HepG2 (cell line): Measurements from ENCODE around the gene SEC61A2. TPM values are rescaled to one million over a fixed set of nuclear protein-coding genes. Genes with fewer than 3 reads are reported as not detected.

Experiments
- AHDC1 ChIP-seq: sonication (generic); formaldehyde crosslinking; IDR thresholded peaks from 2 replicates; pipeline ENCODE4 v1.5.1; 2020; ENCODE audit warnings: mild to moderate bottlenecking, missing genetic modification reagents, borderline replicate concordance
- EHMT2 ChIP-seq: fragments of 200-600 bp; sonication (generic); IDR thresholded peaks from 2 replicates; pipeline ENCODE4 v1.7.0; 2017; ENCODE audit warnings: antibody characterized with exemption, low read depth, low read length, borderline replicate concordance
- HES4 ChIP-seq: sonication (generic); formaldehyde crosslinking; IDR thresholded peaks from 2 replicates; pipeline ENCODE4 v1.9.0; 2021; ENCODE audit warnings: mild to moderate bottlenecking, missing genetic modification reagents, borderline replicate concordance
- HIC2 ChIP-seq: sonication (generic); formaldehyde crosslinking; IDR thresholded peaks from 2 replicates; pipeline ENCODE4 v1.9.0; 2022; ENCODE audit warnings: low read depth, missing genetic modification reagents
- MBD4 ChIP-seq: IDR thresholded peaks from 2 replicates; pipeline ENCODE4 v1.6.1; 2012; ENCODE audit warnings: low read length, inconsistent platforms, borderline replicate concordance
- SALL1 ChIP-seq: sonication (generic); formaldehyde crosslinking; IDR thresholded peaks from 2 replicates; pipeline ENCODE4 v1.8.0; 2022; ENCODE audit warnings: mild to moderate bottlenecking, missing genetic modification reagents
- SMYD3 ChIP-seq: sonication (generic); formaldehyde crosslinking; IDR thresholded peaks from 2 replicates; pipeline ENCODE4 v1.8.1; 2023; ENCODE audit warnings: mild to moderate bottlenecking, missing genetic modification reagents
- SPEN ChIP-seq: sonication (generic); formaldehyde crosslinking; IDR thresholded peaks from 2 replicates; pipeline ENCODE4 v1.5.1; 2020; ENCODE audit warnings: low read depth, mild to moderate bottlenecking, missing genetic modification reagents
- SYNCRIP ChIP-seq: fragments of 200-400 bp; formaldehyde crosslinking; IDR thresholded peaks from 2 replicates; pipeline ENCODE4 v1.6.1; 2018; ENCODE audit warnings: mild to moderate bottlenecking, low read depth, low read length; ENCODE audit not compliant: insufficient read depth
- ZFX ChIP-seq: sonication (generic); formaldehyde crosslinking; IDR thresholded peaks from 2 replicates; pipeline ENCODE4 v1.4.0; 2020; ENCODE audit warnings: mild to moderate bottlenecking, low read depth, missing genetic modification reagents, moderate library complexity
- ZNF224 ChIP-seq: sonication (generic); formaldehyde crosslinking; IDR thresholded peaks from 2 replicates; pipeline ENCODE4 v1.5.0; 2020; ENCODE audit warnings: mild to moderate bottlenecking, missing genetic modification reagents
- ZNF230 ChIP-seq: sonication (generic); formaldehyde crosslinking; IDR thresholded peaks from 2 replicates; pipeline ENCODE4 v1.4.0; 2020; ENCODE audit warnings: mild to moderate bottlenecking, missing genetic modification reagents
- ZNF326 ChIP-seq: sonication (generic); formaldehyde crosslinking; IDR thresholded peaks from 2 replicates; pipeline ENCODE4 v1.4.0; 2020; ENCODE audit warnings: missing genetic modification reagents, borderline replicate concordance
- ZNF362 ChIP-seq: sonication (generic); formaldehyde crosslinking; IDR thresholded peaks from 2 replicates; pipeline ENCODE4 v1.4.0; 2020; ENCODE audit warnings: missing genetic modification reagents, mild to moderate bottlenecking, borderline replicate concordance
- ZNF678 ChIP-seq: sonication (generic); formaldehyde crosslinking; IDR thresholded peaks from 2 replicates; pipeline ENCODE4 v1.4.0; 2020; ENCODE audit warnings: mild to moderate bottlenecking, missing genetic modification reagents
- ZNF790 ChIP-seq: sonication (generic); formaldehyde crosslinking; IDR thresholded peaks from 2 replicates; pipeline ENCODE4 v1.8.0; 2022; ENCODE audit warnings: missing genetic modification reagents, mild to moderate bottlenecking, borderline replicate concordance
- polyA plus RNA-seq, 8 experiments: library from polyadenylated mRNA; depleted of rRNA in 3 of 8; stranded (reverse) in 7 of 8; unstranded in 1 of 8; fragments of >200 nt; fragmentation: Illumina TruSeq in 4 of 8; extraction: Trizol in 4 of 8; gene quantifications; 2 replicates each; pipeline versions ENCODE4 v1.2.1 to v1.2.3, GENCODE V29; 2011 to 2016; ENCODE audit warnings: low read depth in 4 of 8, missing spikeins in 1 of 8, mixed read lengths in 1 of 8; ENCODE audit not compliant: insufficient read depth in 1 of 8
- total RNA-seq, 5 experiments: library from RNA; depleted of rRNA; stranded (reverse); fragments of >200 nt; fragmentation: Illumina TruSeq; extraction: Trizol; gene quantifications; 2 replicates each; pipeline ENCODE4 v1.2.3, GENCODE V29; 2016; ENCODE audit warnings: low read depth in 1 of 5
- TF ChIP-seq, protein P1 (sequence below): sonication (generic); formaldehyde crosslinking; IDR thresholded peaks from 2 replicates; pipeline ENCODE4 v1.5.1; 2020; ENCODE audit warnings: missing genetic modification reagents, mild to moderate bottlenecking, borderline replicate concordance
- TF ChIP-seq, protein P2 (sequence below): fragments of 450-650 bp; IDR thresholded peaks from 2 replicates; pipeline ENCODE4 v1.6.1; 2016

SEC61A2 gene
- total and polyA plus RNA-seq, 2 of the 13 experiments (the other 11 are each of a cell fraction or from before 2014, with no cell fraction given), result 5.5 to 7.4 TPM

DNA sequence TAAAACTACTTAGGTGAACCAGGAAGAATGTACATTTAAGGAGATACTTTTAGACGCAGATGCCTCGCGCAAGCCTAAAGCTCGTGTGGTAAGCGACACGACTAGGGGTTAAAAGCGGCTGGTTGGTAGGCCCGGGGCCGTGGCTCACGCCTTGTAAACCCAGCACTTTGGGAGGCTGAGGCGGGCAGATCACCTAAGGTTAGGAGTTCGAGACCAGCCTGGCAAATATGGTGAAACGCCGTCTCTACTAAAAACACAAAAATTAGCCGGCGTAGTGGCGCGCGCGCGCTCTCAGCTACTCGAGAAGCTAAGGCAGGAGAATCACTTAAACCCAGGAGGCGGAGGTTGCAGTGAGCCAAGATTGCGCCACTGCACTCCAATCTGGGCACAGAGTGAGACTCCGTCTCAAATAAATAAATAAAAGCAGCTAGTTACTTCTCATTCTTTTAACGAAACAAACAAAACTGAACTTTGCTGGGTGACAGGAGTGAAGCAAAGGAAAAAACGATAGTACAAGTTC is 65.3 kb downstream of the SEC61A2 start (continued):
- TF ChIP-seq ZNF224 (CRISPR knock-in tag) (no peak), HIC2 (CRISPR knock-in tag) (no peak), ZNF362 (CRISPR knock-in tag) (no peak), ZNF230 (CRISPR knock-in tag) (no peak), HES4 (CRISPR knock-in tag) (no peak), EHMT2 (no peak), SPEN (CRISPR knock-in tag) (no peak), SYNCRIP (no peak), ZFX (CRISPR knock-in tag) (peak; percentile 39), MBD4 (no peak), ZNF790 (CRISPR knock-in tag) (no peak), AHDC1 (CRISPR knock-in tag) (no peak), ZNF326 (no peak), SMYD3 (CRISPR knock-in tag) (0 out of 2 replicates have a peak, but pooled peaks have one; percentile 2), SALL1 (CRISPR knock-in tag) (peak; percentile 25; the same call in 1 of the 2 replicates), ZNF678 (CRISPR knock-in tag) (no peak)
- TF ChIP-seq, protein P1, sequence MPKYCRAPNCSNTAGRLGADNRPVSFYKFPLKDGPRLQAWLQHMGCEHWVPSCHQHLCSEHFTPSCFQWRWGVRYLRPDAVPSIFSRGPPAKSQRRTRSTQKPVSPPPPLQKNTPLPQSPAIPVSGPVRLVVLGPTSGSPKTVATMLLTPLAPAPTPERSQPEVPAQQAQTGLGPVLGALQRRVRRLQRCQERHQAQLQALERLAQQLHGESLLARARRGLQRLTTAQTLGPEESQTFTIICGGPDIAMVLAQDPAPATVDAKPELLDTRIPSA, result no peak
- TF ChIP-seq, protein P2, sequence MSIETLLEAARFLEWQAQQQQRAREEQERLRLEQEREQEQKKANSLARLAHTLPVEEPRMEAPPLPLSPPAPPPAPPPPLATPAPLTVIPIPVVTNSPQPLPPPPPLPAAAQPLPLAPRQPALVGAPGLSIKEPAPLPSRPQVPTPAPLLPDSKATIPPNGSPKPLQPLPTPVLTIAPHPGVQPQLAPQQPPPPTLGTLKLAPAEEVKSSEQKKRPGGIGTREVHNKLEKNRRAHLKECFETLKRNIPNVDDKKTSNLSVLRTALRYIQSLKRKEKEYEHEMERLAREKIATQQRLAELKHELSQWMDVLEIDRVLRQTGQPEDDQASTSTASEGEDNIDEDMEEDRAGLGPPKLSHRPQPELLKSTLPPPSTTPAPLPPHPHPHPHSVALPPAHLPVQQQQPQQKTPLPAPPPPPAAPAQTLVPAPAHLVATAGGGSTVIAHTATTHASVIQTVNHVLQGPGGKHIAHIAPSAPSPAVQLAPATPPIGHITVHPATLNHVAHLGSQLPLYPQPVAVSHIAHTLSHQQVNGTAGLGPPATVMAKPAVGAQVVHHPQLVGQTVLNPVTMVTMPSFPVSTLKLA, result no peak
